SK-N-MC (cell line): ENCODE data around the gene ITGB4.

Source experiments
- DNase-seq: peaks from one replicate; pipeline ENCODE4 v3.0.0-alpha.2; 2011; ENCODE audit warnings: low read depth, low spot score
- H3K27ac ChIP-seq: fragments of 200-600 bp; sonication (generic); 2 replicates; pipeline ENCODE4 v1.5.1; 2016; ENCODE audit warnings: mixed run types
- H3K36me3 ChIP-seq: fragments of 200-600 bp; sonication (generic); 2 replicates; pipeline ENCODE4 v1.6.1; 2017; ENCODE audit warnings: antibody characterized with exemption, low read length, mixed read lengths; ENCODE audit not compliant: insufficient read depth
- H3K4me3 ChIP-seq: fragments of 200-600 bp; sonication (generic); 2 replicates; pipeline ENCODE4 v1.5.1; 2016
- H3K9ac ChIP-seq: fragments of 200-600 bp; sonication (generic); 2 replicates; pipeline ENCODE4 v1.8.0; 2017; ENCODE audit warnings: mixed run types, mixed read lengths; ENCODE audit not compliant: insufficient read length
- H3K9me3 ChIP-seq: fragments of 200-600 bp; sonication (generic); 2 replicates; pipeline ENCODE4 v1.6.1; 2017; ENCODE audit warnings: low read depth, mild to moderate bottlenecking, antibody characterized with exemption, low read length, moderate library complexity, mixed read lengths
- EZH2 ChIP-seq: fragments of 200-600 bp; sonication (generic); IDR thresholded peaks from one replicate; pipeline ENCODE4 v1.6.1; 2017; ENCODE audit warnings: antibody characterized with exemption
- FOXP2 ChIP-seq: optimal IDR thresholded peaks from 2 replicates; pipeline ENCODE3; 2011; ENCODE audit warnings: mild to moderate bottlenecking, moderate library complexity; ENCODE audit not compliant: insufficient read depth; ENCODE audit errors: extremely low read length, control extremely low read depth
- POLR2AphosphoS5 ChIP-seq: IDR thresholded peaks from 2 replicates; pipeline ENCODE4 v1.6.1; 2012; ENCODE audit warnings: mild to moderate bottlenecking, low read depth, low read length, borderline replicate concordance

Gene ITGB4

GRCh38 chr17:75703591-75703990, 17.7 kb upstream of the ITGB4 start:
- H3K4me3 ChIP-seq: no peak overlapping the region
- no peaks in the 10 kb centered on the region for H3K9me3 ChIP-seq
- no peak overlapping the region for H3K27ac ChIP-seq
- DNase-seq: no peak
- TF ChIP-seq POLR2AphosphoS5 (no peak), FOXP2 (no peak), EZH2 (no peak)
- H3K9ac ChIP-seq: no peak overlapping the region
- peaks cover 65% of the 10 kb centered on the region for H3K36me3 ChIP-seq

- Histone ChIP-seq H3K9me3 (no peaks in the 10 kb centered on the region), H3K9ac (no peak overlapping the region), H3K27ac (no peak overlapping the region), H3K36me3 (peaks cover 55% of the 10 kb centered on the region), H3K4me3 (no peak overlapping the region)
- no peak for TF ChIP-seq FOXP2
- no peak for TF ChIP-seq EZH2
- TF ChIP-seq POLR2AphosphoS5: no peak
- DNase-seq: no peak
Observed at GRCh38 chr17:75704963-75705875, 16.0 kb upstream of the ITGB4 start.

GRCh38 chr17:75706042-75706728, 15.1 kb upstream of the ITGB4 start:
- TF ChIP-seq FOXP2 (no peak), POLR2AphosphoS5 (no peak), EZH2 (no peak)
- DNase-seq: no peak
- H3K27ac ChIP-seq: no peak overlapping the region
- no peak overlapping the region for H3K9ac ChIP-seq
- no peaks in the 10 kb centered on the region for H3K9me3 ChIP-seq
- H3K4me3 ChIP-seq: no peak overlapping the region
- peaks cover 46% of the 10 kb centered on the region for H3K36me3 ChIP-seq

- TF ChIP-seq FOXP2: no peak
- TF ChIP-seq POLR2AphosphoS5: no peak
- TF ChIP-seq EZH2: no peak
- no peak for DNase-seq
- Histone ChIP-seq H3K36me3 (peaks cover 37% of the 10 kb centered on the region; the same call in 1 of the 2 replicates), H3K9ac (no peak overlapping the region), H3K4me3 (no peak overlapping the region), H3K9me3 (no peaks in the 10 kb centered on the region), H3K27ac (no peak overlapping the region)
Observed at GRCh38 chr17:75707079-75707571, 14.1 kb upstream of the ITGB4 start.

- Histone ChIP-seq H3K4me3 (no peak overlapping the region), H3K9ac (no peak overlapping the region), H3K27ac (no peak overlapping the region), H3K36me3 (no peaks in the 10 kb centered on the region; the same call in 1 of the 2 replicates), H3K9me3 (no peaks in the 10 kb centered on the region)
- no peak for DNase-seq
- no peak for TF ChIP-seq FOXP2
- TF ChIP-seq EZH2: no peak
- TF ChIP-seq POLR2AphosphoS5: no peak
Observed at GRCh38 chr17:75712446-75712845, 8.8 kb upstream of the ITGB4 start.

GRCh38 chr17:75719732-75720131, 1.5 kb upstream of the ITGB4 start:
- Histone ChIP-seq H3K9me3 (no peaks in the 10 kb centered on the region), H3K4me3 (no peak overlapping the region), H3K9ac (no peak overlapping the region), H3K36me3 (no peaks in the 10 kb centered on the region), H3K27ac (no peak overlapping the region)
- DNase-seq: no peak
- TF ChIP-seq EZH2 (no peak), FOXP2 (no peak), POLR2AphosphoS5 (no peak)

GRCh38 chr17:75721463-75722011, 278 bp downstream of the ITGB4 start:
- TF ChIP-seq POLR2AphosphoS5: no peak
- no peak for TF ChIP-seq FOXP2
- TF ChIP-seq EZH2: no peak
- Histone ChIP-seq H3K36me3 (no peaks in the 10 kb centered on the region), H3K27ac (no peak overlapping the region), H3K9me3 (no peaks in the 10 kb centered on the region), H3K9ac (no peak overlapping the region), H3K4me3 (no peak overlapping the region)
- no peak for DNase-seq

GRCh38 chr17:75722076-75722475, 817 bp downstream of the ITGB4 start:
- no peak for TF ChIP-seq EZH2
- no peak for TF ChIP-seq POLR2AphosphoS5
- TF ChIP-seq FOXP2: no peak
- Histone ChIP-seq H3K27ac (no peak overlapping the region), H3K9me3 (no peaks in the 10 kb centered on the region), H3K4me3 (no peak overlapping the region), H3K9ac (no peak overlapping the region), H3K36me3 (no peaks in the 10 kb centered on the region)
- DNase-seq: no peak
